GM11168 (cell line): ENCODE data around the gene SFSWAP.

ENCODE experiments used
- in situ Hi-C: fragments of 300-500 bp; cut with MboI; formaldehyde crosslinking; loops from one replicate; pipeline ENCODE4 v1.12.0; 2022; ENCODE audit warnings: low sequenced_read_pairs; ENCODE audit not compliant: unreplicated experiment

SFSWAP gene

DNA sequence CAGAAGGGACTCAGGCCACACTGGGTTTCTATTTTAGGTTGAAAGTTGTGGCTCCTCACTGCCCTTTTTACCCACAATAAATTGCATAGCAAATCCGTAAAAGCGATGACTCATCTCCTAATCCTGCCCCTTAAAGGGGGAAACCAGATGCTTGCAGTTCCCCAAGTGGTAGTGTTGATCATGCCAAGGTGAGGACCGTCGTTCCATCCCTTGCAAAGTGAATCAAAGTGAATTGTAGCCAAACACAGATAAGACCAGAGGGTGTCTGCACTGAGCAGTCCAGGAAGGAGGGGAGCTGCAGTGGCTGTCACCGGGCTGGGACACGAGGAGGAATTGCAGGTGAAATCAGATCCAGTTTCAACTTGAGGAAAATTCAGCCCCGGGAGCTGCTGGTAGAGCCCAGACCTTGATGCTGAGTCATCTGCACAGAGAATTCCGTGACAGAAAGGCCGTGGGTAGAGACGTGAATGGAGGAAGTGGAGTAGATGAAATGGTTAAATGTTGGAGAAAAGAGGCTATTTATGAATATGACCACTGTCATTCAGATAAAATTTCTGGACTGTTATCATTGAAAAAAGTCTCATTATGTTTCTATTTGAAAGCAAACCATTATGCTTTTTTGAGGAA lies 73.1 kb downstream of the SFSWAP start:
- in situ Hi-C loops: no loop called here

DNA sequence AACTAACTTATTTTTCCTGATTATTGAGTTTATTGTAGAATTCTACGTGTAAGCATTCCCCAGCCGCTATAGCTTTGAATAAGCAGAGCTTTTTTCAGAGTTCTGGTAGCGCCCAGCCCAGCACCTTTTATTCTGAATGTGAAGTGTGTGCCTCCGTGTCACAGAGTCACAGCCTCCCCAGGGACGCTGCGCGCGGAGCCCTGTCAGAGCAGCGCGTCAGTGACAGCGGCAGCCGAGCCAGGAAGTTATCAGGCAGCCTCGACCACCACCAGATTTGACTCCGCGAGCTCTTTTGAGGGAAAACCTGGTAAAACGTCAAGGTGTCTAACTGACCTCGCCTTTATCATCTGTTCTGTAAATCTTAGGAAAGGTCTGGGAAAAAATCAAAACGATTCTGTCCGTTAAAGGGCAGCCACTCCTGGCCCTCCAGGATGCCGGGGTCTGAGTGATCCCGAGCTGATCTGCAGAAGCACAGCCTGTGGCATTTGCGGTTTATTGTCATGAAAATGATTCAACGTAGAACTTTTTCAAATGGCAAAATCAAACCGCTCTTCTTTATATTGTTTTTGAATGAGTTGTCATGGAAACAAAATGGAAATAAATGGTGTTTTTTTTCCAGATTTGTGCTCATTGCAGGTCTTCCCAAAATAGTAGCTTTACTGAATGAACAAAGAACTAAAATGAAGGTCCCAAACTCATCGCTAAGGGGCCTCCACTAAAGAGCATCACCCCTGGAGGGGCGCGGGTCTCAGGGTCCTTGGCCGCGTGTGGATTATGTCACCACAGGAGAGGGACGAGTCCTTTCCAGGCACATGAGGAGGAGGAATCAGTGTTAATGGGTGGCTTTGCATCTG lies 74.2 kb downstream of the SFSWAP start:
- in situ Hi-C loops: no loop called here

DNA sequence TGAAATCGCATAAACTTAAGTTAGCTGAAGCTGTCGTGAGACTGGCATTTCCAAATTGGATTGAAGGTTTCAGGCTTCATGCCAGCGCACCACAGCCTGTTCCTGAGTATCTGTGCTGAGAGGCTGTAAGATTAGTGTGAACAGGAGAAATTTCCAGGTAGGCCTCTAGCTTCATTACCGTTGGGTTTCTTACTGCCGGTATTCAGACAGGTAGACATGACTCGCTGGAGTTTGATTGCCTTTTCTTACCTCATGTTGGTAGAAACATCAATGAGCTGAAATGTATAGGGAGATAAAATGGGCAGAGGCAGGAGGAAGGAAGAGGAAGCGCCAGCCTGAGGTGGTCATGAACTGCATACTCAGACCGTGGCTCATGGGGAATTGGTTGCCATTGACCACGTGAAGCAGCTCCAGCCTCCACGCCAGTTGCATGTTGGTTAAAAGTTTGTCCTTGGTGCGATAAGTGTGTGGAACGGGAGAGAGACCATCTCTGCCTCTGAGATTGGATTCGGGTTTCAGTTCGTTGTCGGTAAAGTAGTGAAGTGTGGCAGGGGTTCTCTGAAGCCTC lies 75.0 kb downstream of the SFSWAP start:
- in situ Hi-C loops: no loop called here

DNA sequence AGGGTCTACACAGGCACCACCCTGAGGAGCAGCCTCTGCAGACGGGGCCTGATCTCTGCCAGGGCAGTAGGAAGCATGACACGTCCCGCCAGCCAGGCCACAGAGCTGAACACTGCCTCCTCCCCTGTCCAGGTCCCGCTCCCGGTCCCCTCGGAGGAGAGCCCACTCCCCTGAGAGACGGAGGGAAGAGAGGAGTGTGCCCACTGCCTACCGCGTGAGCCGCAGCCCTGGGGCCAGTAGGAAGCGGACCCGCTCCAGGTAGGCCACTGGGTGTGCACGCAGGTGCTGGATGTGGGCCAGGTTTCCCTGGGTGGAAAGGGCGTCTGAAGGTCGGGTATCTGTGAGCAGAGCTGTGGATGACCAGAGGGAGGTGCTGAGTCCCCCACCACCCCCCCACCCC lies 75.4 kb downstream of the SFSWAP start:
- in situ Hi-C loops: no loop called here

DNA sequence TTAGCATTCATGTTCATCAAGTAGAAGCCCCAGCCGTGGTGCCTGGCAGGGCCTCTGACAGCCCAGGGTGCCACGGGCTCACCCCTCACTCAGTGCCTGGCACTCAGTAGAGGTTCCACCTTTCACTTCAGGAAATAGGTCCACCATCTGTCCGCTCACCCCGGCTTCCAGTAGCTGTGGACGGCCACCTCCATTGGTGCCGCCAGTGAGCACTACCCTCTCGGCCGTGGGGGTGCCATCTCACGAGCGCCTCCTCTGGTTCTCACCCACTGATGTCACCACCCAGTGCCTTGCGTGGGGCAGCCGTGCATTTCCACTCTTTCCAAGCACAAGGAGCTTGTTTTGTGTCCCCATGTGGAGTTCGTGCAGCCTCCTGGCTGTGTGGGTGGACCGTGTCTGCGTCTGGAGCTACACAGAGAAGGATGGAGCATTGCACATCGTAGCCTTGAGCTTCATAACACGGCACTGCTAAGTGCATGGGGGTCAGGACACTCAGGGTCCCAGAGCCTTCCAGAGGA lies 76.3 kb downstream of the SFSWAP start:
- in situ Hi-C loops: no loop called here

DNA sequence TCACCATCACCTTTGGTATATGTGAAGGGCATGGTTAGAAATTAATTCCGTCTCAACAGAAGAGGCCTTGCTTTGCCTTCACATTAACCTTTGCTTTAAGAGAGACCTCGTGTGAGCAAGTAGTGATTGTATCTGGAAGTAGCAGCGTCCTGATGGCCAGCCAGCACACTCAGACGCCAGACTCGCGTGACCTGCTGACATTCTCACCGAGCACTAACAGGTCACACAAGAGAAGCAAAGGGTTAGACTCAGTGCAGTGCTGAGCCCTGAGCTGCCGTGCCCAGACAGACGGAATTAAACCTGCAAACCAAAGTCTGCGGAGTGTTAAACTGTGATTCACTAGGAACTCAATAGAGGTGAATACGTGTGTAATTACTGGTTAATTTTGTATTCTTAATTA lies 77.2 kb downstream of the SFSWAP start:
- in situ Hi-C loops: no loop called here

DNA sequence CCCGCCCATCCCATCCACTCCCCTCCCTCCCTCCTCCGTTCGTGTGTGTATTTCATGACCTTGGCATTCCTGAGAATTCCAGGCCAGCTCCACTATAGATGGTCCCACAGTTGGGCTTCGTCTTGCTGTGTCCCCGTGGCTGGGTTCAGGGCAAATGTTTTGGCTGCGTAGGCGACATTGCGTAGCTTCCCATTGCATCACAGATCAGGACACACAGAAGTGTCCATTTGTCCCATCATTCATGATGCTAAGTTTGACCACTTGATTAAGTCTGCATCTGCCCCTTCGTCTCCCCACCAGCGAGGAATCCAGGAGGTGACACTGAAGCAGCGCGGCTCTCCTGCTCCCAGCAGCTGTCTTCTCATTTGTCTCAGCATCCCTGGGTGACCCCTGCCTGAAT lies 78.7 kb downstream of the SFSWAP start:
- in situ Hi-C loops: no loop called here

DNA sequence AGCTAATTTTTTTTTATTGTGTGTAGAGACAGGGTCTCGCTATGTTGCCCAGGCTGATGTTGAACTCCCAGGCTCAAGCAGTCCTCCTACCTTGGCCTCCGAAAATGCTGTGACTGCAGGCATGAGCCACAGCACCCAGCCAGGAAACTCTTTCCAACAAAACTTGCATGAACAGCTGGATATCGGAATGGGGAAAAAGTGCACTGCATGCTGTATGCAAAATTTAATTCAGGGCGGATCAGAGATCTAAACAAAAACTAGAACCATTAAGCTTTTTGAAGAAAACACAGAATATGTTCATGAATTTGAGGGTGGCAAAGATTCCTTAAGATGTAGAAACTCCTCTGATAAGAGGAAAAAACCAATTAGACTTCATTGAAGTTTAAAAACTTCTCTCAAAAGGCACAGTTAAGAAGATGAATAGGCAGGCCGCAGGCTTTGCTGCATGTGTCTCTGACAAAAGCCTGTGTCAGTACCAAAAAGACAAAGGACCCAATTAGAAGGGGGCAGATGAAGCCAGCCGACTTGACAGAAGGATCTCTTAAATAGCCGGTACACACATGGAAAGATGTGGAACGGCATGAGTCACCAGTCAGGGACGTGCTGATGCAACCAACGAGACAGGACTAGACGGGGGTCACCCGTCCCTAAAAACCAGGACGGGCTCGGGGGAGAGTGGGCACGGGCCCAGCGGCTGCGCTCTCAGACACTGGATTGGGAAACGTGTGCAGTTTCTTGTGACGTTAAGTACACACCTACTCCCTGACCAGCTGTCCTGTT lies 82.5 kb downstream of the SFSWAP start:
- in situ Hi-C loops: no loop called here

DNA sequence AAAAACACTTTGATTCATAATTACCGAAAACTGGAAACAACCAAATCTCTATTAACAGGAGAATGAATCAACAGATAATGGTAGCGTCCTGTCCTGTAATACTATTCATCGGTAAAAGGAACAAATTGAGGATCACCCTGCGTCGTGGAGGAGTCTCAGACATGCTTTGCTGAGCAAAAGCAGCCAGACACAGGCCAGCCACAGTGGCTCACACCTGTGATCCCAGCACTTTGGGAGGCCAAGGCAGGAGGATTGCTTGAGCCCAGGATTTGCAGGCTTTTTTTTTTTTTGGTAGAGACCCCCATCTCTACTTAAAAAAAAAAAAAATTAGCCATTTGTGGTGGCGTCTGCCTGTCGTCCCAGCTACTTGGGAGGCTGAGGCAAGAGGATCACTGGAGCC lies 83.2 kb downstream of the SFSWAP start:
- in situ Hi-C loops: no loop called here

DNA sequence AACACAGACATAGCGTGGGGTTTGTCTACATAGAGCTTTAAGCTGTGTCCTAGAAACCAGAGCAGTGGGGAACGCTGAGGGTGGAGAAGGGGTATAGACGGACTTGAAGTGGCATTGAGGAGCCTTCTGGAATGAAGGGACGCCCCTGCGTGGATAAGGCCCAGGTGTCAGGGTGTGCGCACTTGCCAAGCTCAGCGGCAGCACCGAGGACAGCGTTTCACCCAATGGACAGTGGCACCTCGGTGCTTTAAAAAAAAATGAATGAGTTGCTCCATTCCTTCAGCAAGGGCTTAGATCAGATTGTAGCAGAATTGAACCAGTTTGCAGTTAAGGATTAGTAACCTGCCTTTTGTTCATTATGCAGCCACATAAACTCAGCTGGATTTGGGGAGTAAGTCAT lies 83.7 kb downstream of the SFSWAP start:
- in situ Hi-C loops: no loop called here

DNA sequence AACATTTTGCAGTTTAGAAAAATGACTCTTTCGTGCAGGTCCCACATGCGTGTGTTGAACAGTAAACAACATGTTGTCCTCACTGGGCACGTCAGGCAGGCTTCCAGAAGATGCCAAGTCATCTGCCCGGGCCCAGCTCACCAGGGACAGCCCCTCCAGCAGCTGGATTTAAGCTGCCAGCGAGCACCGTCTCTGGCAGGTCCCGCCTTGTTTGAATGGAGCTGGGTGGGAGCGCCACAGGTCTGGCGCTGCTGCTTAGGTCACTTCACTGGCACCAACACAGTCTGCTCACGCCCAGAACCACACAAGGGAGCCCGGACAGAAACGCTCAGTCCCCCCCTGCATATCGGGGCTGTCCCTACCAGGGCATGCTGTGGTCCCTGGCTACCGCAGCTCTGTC lies 84.2 kb downstream of the SFSWAP start:
- in situ Hi-C loops: no loop called here

DNA sequence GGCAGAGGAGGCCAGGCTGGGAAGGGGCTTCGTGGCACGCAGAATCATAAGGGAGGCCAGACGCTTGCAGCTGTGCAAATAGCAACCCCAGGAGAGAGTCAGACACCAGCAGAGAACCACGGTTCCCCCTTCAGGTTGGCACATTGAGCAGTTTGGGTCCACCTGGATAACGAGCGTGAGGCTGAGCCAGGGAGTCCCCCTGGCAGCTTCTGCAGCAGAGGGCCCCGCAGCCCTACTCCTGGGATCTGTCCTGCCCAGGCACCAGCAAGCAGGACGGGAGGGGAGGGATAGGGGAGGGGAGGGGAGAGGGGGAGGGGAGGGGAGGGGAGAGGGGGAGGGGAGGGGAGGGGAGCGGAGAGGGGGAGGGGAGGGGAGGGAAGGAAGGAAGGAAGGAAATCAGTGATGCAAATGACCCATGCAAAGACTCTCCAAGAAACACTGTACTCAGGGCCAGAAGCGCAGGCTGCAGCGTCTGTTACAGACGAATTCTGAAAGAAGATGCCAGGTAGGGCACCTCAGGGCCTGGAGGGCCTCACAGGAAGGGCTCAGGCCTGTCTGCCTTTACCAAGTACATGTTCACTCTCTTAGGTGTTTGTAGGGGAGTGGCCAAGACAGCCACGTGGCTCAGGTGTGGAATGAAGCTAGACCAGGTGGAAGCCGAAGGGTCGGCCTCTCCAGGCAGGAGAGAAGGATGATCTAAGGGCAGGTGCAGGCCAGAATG lies 85.0 kb downstream of the SFSWAP start:
- in situ Hi-C loops: no loop called here

DNA sequence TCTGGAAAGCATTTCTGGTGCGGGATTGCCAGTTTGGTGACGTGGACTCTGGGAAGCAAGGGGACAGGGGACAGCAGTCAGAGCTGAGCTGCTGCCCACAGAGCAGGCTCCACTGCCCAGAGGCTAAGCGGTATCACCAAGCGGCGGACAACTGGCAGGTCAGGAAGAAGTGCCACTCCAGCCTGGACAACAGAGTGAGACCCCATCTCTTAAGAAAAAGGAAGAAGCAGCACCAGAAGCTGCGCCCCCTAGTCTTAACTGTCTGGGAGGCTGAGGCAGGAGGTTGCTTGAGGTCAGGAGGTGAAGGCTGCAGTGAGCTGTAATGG lies 85.5 kb downstream of the SFSWAP start:
- in situ Hi-C loops: no loop called here

DNA sequence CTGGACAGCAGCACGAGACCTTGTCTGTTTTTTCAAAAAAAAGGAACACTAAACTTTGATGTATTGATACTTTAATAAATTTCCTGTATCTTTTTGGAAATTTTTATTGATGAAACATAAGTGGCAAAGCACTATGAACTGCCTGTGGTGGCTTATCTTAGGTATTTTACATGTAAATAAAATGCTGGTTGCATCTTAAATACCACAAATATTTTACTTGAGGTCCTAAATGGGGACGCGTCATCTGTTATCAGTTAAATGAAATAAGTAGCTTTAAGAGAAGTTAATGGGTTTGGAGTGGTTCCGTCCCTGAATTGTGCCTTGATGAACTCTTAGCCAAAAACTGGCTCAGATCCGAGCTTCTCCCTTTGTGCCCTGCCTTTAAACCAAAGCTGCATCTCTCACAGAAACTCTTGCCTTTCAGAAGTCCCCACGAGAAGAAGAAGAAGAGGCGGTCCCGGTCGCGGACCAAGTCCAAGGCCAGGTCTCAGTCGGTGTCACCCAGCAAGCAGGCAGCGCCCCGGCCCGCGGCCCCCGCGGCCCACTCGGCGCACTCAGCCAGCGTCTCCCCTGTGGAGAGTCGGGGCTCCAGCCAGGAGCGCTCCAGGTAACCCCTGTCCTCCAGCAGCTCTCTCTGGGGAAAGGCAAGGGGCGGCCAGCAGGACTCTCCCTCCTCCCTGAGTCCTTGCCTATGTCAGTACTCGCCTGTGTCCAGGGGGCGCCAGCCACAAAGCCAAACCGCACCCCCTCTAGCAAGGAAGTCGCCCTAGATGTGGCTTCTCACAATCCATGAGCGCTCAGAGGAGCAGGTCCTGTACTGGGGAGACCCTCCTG lies 86.1 kb downstream of the SFSWAP start:
- in situ Hi-C loops: no loop called here

DNA sequence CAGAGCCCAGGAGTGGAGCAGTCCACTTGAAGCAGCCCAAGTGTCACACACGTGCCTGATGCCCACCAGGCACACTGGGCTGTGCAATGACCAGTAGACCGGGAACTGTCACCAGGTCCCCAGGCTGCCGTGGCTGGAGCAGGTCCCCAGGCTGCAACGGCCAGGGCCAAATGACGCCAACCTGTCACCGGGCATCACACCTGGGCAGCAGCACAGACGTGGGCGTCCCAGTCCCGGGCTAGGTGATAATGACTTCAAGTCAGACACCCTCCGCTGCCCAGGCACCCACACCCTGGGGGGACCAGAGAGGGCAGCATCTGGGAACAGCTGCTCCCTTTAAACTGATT lies 86.7 kb downstream of the SFSWAP start:
- in situ Hi-C loops: no loop called here

DNA sequence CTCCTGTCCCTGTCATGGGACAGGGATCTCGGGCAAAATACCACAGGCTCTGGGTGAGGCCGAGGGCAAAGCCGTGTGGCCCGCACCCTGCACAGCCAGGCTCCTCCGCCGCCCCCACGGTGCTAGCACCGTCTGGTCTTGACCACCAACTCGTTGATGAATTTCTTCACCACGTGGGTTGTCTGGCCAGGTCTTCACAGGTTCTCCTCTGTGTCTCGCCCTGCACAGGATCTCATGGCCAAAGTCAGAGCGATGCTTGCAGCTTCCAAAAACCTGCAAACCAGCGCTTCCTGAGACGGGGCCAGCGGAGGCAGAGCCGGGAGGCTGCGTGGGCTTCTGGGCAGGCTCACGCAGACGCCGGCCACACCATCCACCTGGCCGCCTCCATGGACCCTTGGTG lies 88.3 kb downstream of the SFSWAP start:
- in situ Hi-C loops: no loop called here

DNA sequence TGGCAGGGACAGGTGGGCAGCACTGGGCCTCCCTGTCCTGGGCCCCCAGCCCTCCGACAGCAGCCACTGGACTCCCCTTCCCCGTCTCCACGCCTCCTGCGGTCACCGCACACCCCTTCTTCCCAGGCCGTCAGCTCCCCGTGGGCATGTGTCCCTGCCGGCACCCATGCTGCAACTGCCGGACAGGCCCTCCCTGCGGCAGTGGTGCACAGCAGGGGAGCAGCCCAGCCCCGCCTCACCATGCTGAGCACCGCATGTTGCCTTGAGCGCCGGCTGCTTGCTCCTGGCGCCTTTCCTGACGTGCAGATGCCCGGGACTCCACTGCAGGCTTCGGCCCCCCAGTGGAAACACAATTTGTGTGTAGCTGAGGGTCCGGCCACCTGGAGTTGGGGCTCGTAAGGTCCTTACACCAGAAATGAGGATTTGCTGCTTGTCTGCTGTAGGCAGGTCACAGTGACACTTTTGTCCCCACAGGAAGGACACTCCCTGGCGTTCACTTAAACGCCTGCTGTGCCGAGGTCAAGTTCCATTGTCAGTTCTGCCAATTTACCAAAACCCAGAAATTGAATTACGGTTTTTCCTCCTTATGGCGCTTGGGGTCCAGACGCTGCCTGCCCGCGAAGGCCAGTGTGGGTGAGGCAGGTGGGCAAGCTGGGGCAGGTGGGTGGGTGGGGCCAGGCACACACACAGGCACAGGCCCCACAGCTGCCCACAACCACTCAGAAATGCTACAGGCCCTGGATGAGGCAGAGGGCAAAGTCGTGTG lies 89.1 kb downstream of the SFSWAP start:
- in situ Hi-C loops: no loop called here

DNA sequence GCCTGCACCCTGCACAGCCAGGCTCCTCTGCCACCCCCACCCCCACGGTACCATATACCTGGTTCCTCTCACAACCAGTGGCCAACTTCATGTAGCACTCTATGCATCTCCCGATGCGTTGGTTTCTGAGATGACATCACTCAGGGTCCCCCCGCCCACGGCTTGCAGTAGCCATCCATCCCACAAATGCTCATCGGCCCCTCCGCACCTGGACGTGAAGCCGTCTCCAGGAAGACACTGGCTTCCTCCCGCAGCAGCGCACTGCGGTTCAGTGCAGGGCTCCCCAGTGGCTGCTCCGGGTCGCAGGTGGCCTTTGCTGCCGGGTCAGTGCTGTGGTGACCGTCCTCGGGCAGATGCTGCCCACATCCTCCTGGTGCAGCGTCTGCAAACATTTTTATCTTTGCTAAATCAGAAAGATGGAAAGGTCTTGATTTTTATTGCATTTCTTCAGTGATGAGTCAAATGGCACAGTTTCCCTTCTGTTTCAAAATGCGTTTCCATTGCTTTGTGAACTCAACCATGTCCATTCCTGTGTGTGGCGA lies 89.8 kb downstream of the SFSWAP start:
- in situ Hi-C loops: no loop called here
